CD4-positive, alpha-beta T cell treated with Interleukin-6 at 100 ng/mL for 8 hours (primary cell): ENCODE data around the gene SAP30BP.

Source experiments
- DNase-seq: peaks from one replicate; pipeline ENCODE4 v3.0.0-alpha.2; 2020; ENCODE audit warnings: mixed read lengths, low spot score

The SAP30BP gene

GRCh38 chr17:75721463-75722011, 54.4 kb downstream of the SAP30BP start:
- DNase-seq = no peak

GRCh38 chr17:75722076-75722475, 54.9 kb downstream of the SAP30BP start:
- DNase-seq = no peak

- DNase-seq = no peak
Measured at GRCh38 chr17:75722542-75723095, 55.5 kb downstream of the SAP30BP start.

DNA sequence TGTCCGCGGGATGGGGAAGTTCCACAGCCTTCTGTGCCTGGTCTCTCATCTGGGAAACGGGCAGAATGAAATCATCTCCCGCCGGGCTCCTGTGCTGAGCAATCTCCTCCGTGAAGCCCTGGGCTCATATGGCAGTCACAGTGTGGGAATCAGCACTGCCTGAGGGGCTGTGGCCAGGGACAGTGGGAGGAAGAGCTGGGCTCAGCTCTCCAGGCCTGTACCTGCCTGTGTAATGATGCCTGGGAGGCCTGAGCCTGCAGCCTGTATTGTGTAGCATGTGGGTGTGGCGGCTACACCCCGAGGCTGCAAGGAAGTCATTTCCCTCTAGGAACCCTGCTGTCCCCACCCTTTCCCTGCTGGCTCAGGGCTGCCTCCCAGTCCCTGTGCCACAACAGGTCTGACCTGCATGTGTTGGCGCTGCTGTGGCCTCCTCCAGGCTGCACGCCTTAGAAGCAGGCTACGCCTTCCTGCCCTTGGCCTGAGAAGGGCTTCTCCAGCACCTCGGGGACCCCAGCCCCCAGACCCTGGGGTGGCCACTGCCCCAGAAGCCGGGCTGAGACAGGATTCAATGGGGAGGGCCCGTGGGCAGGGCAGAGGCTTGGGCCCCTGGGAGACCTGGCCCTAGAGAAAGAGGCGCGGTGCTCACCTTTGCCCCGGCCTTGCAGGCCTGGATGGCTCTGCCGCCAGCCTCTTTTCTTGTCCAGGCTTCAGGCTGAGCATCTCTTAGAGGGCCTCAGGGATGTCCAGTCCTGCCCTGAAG, 56.2 kb downstream of the SAP30BP start:
- DNase-seq = no peak

GRCh38 chr17:75724016-75725003, 57.2 kb downstream of the SAP30BP start:
- DNase-seq = no peak

DNA sequence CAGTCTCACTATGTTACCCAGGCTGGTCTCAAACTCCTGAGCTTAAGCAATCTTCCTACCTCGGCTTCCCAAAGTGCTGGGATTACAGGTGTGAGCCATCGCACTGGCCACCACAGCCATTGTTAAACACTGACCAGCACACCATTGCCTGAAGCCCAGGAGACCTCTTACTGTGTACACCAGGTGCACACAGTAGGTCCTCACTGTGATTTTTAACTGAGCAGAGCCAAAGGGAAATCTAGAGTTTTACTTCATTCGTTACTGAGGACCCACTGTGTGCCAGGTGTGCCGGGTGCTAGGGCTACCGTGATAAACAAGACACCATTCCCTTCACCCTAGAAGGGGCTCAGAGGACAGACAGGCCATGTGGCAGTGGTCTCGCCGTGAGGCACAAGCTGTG, 58.4 kb downstream of the SAP30BP start:
- DNase-seq = no peak

- no peak for DNase-seq
Measured at GRCh38 chr17:75727391-75727790, 60.3 kb downstream of the SAP30BP start.

DNA sequence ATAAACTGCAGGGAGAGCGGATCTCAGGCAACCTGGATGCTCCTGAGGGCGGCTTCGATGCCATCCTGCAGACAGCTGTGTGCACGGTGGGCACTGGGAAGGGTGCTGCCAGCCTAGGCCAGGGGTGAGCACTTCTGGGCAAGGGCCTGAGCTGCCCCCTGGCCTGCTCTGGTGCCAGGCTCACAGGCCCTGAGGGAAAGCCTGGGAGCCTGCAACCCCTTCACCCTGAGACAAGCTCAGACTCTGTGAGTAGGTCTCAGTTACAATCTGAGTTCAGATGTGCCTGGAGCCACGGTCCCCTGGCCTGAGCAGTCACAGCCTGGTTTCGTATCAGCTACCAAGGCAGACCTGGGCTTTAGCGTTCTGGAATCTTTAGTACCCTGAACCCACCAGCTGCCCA, 62.2 kb downstream of the SAP30BP start:
- DNase-seq = no peak

DNA sequence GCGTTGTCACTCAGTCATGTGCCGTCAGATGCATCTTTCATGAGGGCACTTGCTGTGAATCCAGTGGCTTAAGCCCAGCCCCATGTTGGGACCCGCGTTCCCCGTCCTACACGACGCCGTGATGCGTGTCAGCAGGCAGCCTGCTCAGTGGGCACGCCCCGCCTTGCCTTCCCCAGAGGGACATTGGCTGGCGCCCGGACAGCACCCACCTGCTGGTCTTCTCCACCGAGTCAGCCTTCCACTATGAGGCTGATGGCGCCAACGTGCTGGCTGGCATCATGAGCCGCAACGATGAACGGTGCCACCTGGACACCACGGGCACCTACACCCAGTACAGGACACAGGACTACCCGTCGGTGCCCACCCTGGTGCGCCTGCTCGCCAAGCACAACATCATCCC, 62.9 kb downstream of the SAP30BP start:
- no peak for DNase-seq

- DNase-seq = no peak
Measured at GRCh38 chr17:75731086-75731715, 64.1 kb downstream of the SAP30BP start.

GRCh38 chr17:75731716-75732498, 64.8 kb downstream of the SAP30BP start:
- no peak for DNase-seq

GRCh38 chr17:75733471-75733870, 66.3 kb downstream of the SAP30BP start:
- DNase-seq = no peak

GRCh38 chr17:75734674-75735294, 67.6 kb downstream of the SAP30BP start:
- DNase-seq = no peak

GRCh38 chr17:75736173-75736835, 69.2 kb downstream of the SAP30BP start:
- DNase-seq = no peak

GRCh38 chr17:75737133-75737962, 70.2 kb downstream of the SAP30BP start:
- no peak for DNase-seq

GRCh38 chr17:75738218-75738802, 71.2 kb downstream of the SAP30BP start:
- no peak for DNase-seq

- no peak for DNase-seq
Measured at GRCh38 chr17:75739174-75739573, 72.0 kb downstream of the SAP30BP start.

DNA sequence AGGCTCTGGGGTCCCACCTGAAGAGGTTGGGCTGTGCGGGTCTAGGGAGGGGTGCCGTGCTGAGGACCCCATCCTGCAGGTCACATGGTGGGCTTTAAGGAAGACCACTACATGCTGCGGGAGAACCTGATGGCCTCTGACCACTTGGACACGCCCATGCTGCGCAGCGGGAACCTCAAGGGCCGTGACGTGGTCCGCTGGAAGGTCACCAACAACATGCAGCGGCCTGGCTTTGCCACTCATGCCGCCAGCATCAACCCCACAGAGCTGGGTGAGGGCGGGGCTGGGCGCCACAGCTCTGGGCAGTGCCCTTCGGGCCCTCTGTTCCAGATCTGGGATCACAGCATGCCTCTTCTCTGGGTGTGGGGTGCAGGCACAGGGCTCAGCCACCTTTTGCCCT, 72.7 kb downstream of the SAP30BP start:
- no peak for DNase-seq

DNA sequence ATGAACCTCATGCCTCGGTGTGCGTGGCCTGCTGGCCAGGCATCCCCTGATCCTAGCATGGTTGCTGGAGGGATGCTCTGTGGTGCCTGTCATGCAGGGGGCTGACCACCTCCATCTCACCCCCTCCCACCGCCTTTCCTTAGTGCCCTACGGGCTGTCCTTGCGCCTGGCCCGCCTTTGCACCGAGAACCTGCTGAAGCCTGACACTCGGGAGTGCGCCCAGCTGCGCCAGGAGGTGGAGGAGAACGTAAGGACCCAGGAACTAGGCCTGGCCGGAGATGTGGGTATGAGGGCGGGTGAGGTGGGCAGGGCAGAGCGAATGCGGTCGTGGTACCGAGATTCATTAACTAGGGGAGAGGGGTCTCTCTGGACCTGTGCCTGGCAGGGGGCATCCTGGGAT, 73.1 kb downstream of the SAP30BP start:
- no peak for DNase-seq
